MM.1S (cell line): ENCODE data around the gene DIP2C.
A peak's percentile ranks its signal among the peaks of the same experiment; 100 is the strongest.

Experiments used
- DNase-seq: peaks from one replicate; pipeline ENCODE4 v3.0.0-alpha.2; 2015
- H2AFZ ChIP-seq: fragments of 300-600 bp; sonication (generic); 2 replicates; pipeline ENCODE4 v1.6.0; 2016; ENCODE audit warnings: antibody characterized with exemption, low read length
- H3F3A ChIP-seq: fragments of 300-600 bp; sonication (generic); 2 replicates; pipeline ENCODE4 v1.6.1; 2016; ENCODE audit warnings: mild to moderate bottlenecking, antibody characterized with exemption, low read length, moderate library complexity, mixed read lengths; ENCODE audit not compliant: insufficient read depth
- H3K27ac ChIP-seq: fragments of 300-600 bp; sonication (generic); 2 replicates; pipeline ENCODE4 v1.5.1; 2016; ENCODE audit warnings: mild to moderate bottlenecking, low read length
- H3K27me3 ChIP-seq: fragments of 300-600 bp; sonication (generic); replicated peaks from 2 replicates; pipeline ENCODE4 v1.6.0; 2016; ENCODE audit warnings: low read length; ENCODE audit not compliant: insufficient read depth
- H3K36me3 ChIP-seq: fragments of 300-600 bp; sonication (generic); replicated peaks from 2 replicates; pipeline ENCODE4 v1.6.1; 2016; ENCODE audit warnings: mild to moderate bottlenecking, low read length, mixed read lengths; ENCODE audit not compliant: insufficient read depth
- H3K4me1 ChIP-seq: fragments of 300-600 bp; sonication (generic); 2 replicates; pipeline ENCODE4 v1.6.1; 2016; ENCODE audit warnings: low read length, mixed read lengths
- H3K4me2 ChIP-seq: fragments of 300-600 bp; sonication (generic); 2 replicates; pipeline ENCODE4 v1.6.0; 2016; ENCODE audit warnings: low read depth, low read length
- H3K4me3 ChIP-seq: fragments of 300-600 bp; sonication (generic); 2 replicates; pipeline ENCODE4 v1.5.1; 2016; ENCODE audit warnings: low read length, mixed read lengths
- H3K79me2 ChIP-seq: fragments of 300-600 bp; sonication (generic); 2 replicates; pipeline ENCODE4 v1.6.1; 2016; ENCODE audit warnings: mixed run types, low read length, mixed read lengths
- H3K9ac ChIP-seq: fragments of 300-600 bp; sonication (generic); 2 replicates; pipeline ENCODE4 v1.6.1; 2016; ENCODE audit warnings: low read length, mixed read lengths
- H3K9me2 ChIP-seq: fragments of 300-600 bp; sonication (generic); replicated peaks from 2 replicates; pipeline ENCODE4 v1.6.1; 2016; ENCODE audit warnings: mild to moderate bottlenecking, low read length, mixed read lengths; ENCODE audit not compliant: insufficient read depth
- H3K9me3 ChIP-seq: fragments of 300-600 bp; sonication (generic); replicated peaks from 2 replicates; pipeline ENCODE4 v1.6.1; 2016; ENCODE audit warnings: mild to moderate bottlenecking, low read length, mixed read lengths; ENCODE audit not compliant: insufficient read depth
- H4K20me1 ChIP-seq: fragments of 300-600 bp; sonication (generic); 2 replicates; pipeline ENCODE4 v1.6.1; 2016; ENCODE audit warnings: mild to moderate bottlenecking, low read length, moderate library complexity, mixed read lengths; ENCODE audit not compliant: insufficient read depth
- CTCF ChIP-seq: fragments of 300-600 bp; sonication (generic); IDR thresholded peaks from 2 replicates; pipeline ENCODE4 v1.5.1; 2016; ENCODE audit warnings: antibody characterized with exemption, low read length, mixed read lengths
- EZH2 ChIP-seq: fragments of 300-600 bp; sonication (generic); optimal IDR thresholded peaks from 2 replicates; pipeline ENCODE3; 2017; ENCODE audit warnings: low read depth, mild to moderate bottlenecking, antibody characterized with exemption, low read length, mixed read lengths
- EZH2phosphoT487 ChIP-seq: fragments of 300-600 bp; sonication (generic); IDR thresholded peaks from 2 replicates; pipeline ENCODE4 v1.6.1; 2018; ENCODE audit warnings: antibody characterized with exemption, low read length

The DIP2C gene

GRCh38 chr10:591646-592045 lies 97.8 kb downstream of the DIP2C start:
- Histone ChIP-seq H3K27me3 (no peaks in the 10 kb centered on the region), H3K4me1 (peaks cover 30% of the 10 kb centered on the region), H3K9ac (no peak overlapping the region), H3K27ac (no peak overlapping the region), H3K4me2 (no peak overlapping the region), H3K9me2 (no peaks in the 10 kb centered on the region), H3K79me2 (no peaks in the 10 kb centered on the region), H2AFZ (no peak overlapping the region), H3K36me3 (no peaks in the 10 kb centered on the region), H3K9me3 (no peaks in the 10 kb centered on the region), H4K20me1 (no peaks in the 10 kb centered on the region), H3F3A (peaks cover 24% of the 10 kb centered on the region), H3K4me3 (no peak overlapping the region)
- TF ChIP-seq EZH2, result no peak
- no peak for TF ChIP-seq CTCF
- TF ChIP-seq EZH2phosphoT487, result no peak
- no peak for DNase-seq

- Histone ChIP-seq H3K9me3 (no peaks in the 10 kb centered on the region), H3K4me1 (peaks cover 33% of the 10 kb centered on the region), H3K9ac (no peak overlapping the region), H3K79me2 (no peaks in the 10 kb centered on the region), H4K20me1 (no peaks in the 10 kb centered on the region), H3K4me3 (no peak overlapping the region), H3K9me2 (no peaks in the 10 kb centered on the region), H3K4me2 (peak overlapping the region; percentile 18; the same call in 1 of the 2 replicates), H3K27me3 (no peaks in the 10 kb centered on the region), H3F3A (peaks cover 24% of the 10 kb centered on the region), H3K36me3 (no peaks in the 10 kb centered on the region), H2AFZ (no peak overlapping the region), H3K27ac (peak overlapping the region; percentile 96; the same call in 1 of the 2 replicates)
- DNase-seq, result peak; percentile 82
- TF ChIP-seq EZH2phosphoT487, result no peak
- peak; percentile 10; the same call in 1 of the 2 replicates for TF ChIP-seq CTCF
- no peak for TF ChIP-seq EZH2
Observed at GRCh38 chr10:590721-591120, 98.7 kb downstream of the DIP2C start.

GRCh38 chr10:589961-590680 lies 99.3 kb downstream of the DIP2C start:
- Histone ChIP-seq H2AFZ (no peak overlapping the region), H3K79me2 (no peaks in the 10 kb centered on the region), H3K9ac (no peak overlapping the region), H3K4me3 (no peak overlapping the region), H3K27me3 (no peaks in the 10 kb centered on the region), H3K27ac (peak overlapping the region; percentile 96), H3K4me2 (peak overlapping the region; percentile 18; the same call in 1 of the 2 replicates), H3K9me3 (no peaks in the 10 kb centered on the region), H4K20me1 (no peaks in the 10 kb centered on the region), H3F3A (peaks cover 24% of the 10 kb centered on the region), H3K36me3 (no peaks in the 10 kb centered on the region), H3K9me2 (no peaks in the 10 kb centered on the region), H3K4me1 (peaks cover 33% of the 10 kb centered on the region)
- no peak for DNase-seq
- TF ChIP-seq EZH2phosphoT487, result no peak
- no peak for TF ChIP-seq EZH2
- no peak for TF ChIP-seq CTCF
